Retinal pigment epithelial cell (primary cell): Measurements from ENCODE around the gene ZNF385B.
"Not testable (repeated sequence)": the region's sequence is repeated elsewhere in the genome, so short reads cannot be mapped to it uniquely, and the experiment has no call there.

ENCODE experiments used
- DNase-seq: peaks from one replicate; pipeline ENCODE4 v3.0.0-alpha.2; 2010; ENCODE audit warnings: low read depth
- H3K4me3 ChIP-seq: 2 replicates; pipeline ENCODE4 v1.5.1; 2011; ENCODE audit warnings: mild to moderate bottlenecking, low read length, control low read depth, moderate library complexity
- CTCF ChIP-seq: conservative IDR thresholded peaks from 2 replicates; pipeline ENCODE4 v1.5.1; 2011; ENCODE audit warnings: low read depth, low read length, control low read depth, inconsistent platforms

Gene ZNF385B

GRCh38 chr2:179790235-179791217 lies 70.9 kb downstream of the ZNF385B start:
- no peak for TF ChIP-seq CTCF
- H3K4me3 ChIP-seq, result no peak overlapping the region
- DNase-seq, result no peak

- DNase-seq, result no peak
- TF ChIP-seq CTCF, result no peak
Observed at GRCh38 chr2:179788104-179788503, 73.3 kb downstream of the ZNF385B start.

GRCh38 chr2:179787601-179788000 lies 73.8 kb downstream of the ZNF385B start:
- no peak for DNase-seq
- no peak for TF ChIP-seq CTCF
- H3K4me3 ChIP-seq, result no peak overlapping the region

More at GRCh38 chr2:179788104-179788503, 73.3 kb downstream of the ZNF385B start:
- H3K4me3 ChIP-seq, result no peak overlapping the region

GRCh38 chr2:179785902-179786301 lies 75.5 kb downstream of the ZNF385B start:
- no peak for DNase-seq
- H3K4me3 ChIP-seq, result no peak overlapping the region
- TF ChIP-seq CTCF, result no peak

GRCh38 chr2:179782346-179782745 lies 79.1 kb downstream of the ZNF385B start:
- DNase-seq, H3K4me3 ChIP-seq: not testable (repeated sequence)

GRCh38 chr2:179773986-179774385 lies 87.4 kb downstream of the ZNF385B start:
- no peak overlapping the region for H3K4me3 ChIP-seq
- no peak for DNase-seq
- TF ChIP-seq CTCF, result no peak

GRCh38 chr2:179772346-179772745 lies 89.1 kb downstream of the ZNF385B start:
- H3K4me3 ChIP-seq, result no peak overlapping the region
- no peak for DNase-seq
- no peak for TF ChIP-seq CTCF
